GM08714 (cell line): ENCODE data around the gene RTL5.

Experiments
- H3K4me3 ChIP-seq: fragments of 200-500 bp; sonication (Bioruptor generic); 2 replicates; pipeline ENCODE4 v1.5.1; 2014; ENCODE audit warnings: mild to moderate bottlenecking, low read length, inconsistent platforms
- ZNF274 ChIP-seq: IDR thresholded peaks from 2 replicates; pipeline ENCODE4 v1.6.1; 2012; ENCODE audit warnings: mild to moderate bottlenecking, low read depth, low read length

The RTL5 gene

DNA sequence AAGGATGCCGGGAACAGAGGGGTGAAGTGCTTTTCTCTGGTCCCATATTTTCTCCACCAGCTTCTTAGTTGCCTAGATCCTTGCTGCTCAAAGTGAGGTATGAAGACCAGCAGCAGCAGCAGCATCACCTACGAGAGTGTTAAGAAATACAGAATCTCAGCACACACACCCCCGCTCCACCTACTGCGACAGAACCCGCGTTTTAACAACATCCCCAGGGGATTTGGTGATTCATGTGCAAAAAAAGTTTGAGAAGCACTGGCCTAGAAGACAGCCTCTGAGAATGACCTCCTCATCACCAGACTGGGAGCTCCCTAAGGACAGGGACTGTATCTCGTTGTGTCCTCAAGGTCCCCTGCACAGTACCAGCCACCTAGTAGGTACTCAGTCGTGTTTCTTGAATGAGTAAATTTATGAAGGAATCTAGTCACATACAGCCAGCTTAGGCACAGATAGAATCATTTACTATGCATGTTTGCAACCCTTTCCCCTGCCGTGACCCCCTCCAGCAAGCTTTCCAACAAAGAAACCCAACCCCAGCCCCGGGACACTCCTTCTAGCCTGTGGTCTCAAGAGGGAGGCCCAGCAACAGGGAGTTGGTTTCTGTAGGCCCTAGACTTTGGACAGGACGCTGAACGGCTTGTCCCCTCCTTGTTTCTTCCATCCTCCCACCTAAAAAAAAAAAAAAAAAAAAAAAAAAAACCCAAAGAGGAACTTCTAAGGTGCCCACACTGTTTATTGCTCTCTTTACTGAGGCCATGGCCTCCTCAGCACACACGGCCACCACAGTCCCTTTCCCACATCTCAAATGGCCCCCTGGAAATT is 21.5 kb downstream of the RTL5 start:
- H3K4me3 ChIP-seq: no peak overlapping the region
- TF ChIP-seq ZNF274: no peak

DNA sequence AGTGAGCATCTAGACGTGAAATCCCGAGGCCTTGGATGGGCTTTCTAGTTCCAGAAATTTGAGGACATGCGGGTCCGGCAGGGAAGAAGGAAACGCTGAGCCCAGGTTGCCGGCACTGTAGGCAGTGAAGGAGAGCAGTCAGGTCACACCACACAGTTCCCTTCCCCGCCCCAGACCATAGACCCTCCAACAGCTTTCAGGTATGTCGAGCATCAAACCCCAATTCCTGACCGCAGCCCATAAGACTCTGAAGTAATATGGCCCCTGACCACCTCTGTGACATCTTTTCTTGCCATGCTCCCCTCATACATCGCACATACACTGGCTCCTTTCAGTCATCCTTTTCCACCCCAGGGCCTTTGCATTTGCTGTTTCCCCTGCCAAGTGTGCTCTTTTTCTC is 23.0 kb downstream of the RTL5 start:
- TF ChIP-seq ZNF274: no peak
- H3K4me3 ChIP-seq: no peak overlapping the region

DNA sequence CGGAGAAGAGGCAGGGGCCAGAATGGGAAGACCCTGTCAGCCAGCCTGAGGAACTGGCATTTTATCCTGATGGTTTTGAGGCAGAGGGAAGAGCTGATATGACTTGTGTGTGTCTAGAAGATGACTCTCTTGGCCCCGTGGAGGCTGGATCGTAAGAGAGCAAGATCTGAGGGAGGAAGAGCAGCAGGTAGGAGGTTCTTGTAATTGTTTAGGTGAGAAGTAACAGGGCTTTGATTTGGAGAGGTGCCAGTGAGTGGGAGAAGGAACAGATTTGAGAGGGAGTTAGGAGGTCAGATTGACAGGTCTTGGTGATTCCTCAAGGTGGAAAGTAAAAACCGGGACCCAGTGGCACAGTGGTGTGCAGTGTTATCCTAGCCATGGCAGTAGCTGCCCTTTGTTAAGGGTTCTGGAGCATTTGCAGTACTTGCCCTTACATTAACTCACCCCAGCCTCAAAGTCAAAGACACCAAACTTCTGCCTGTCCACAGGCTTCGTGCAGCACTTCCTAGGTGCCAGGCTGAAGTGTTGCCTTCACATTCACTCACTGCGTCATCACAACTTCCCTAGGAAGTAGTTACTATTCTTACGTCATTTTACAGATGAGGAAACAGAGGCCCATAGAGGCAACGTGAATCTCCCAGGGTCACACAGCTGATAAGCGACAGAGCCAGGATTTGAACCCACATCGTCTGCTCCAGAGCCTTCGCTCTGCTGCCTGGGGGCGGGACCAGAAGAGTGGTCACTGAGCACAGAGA is 23.7 kb downstream of the RTL5 start:
- TF ChIP-seq ZNF274: no peak
- no peak overlapping the region for H3K4me3 ChIP-seq

DNA sequence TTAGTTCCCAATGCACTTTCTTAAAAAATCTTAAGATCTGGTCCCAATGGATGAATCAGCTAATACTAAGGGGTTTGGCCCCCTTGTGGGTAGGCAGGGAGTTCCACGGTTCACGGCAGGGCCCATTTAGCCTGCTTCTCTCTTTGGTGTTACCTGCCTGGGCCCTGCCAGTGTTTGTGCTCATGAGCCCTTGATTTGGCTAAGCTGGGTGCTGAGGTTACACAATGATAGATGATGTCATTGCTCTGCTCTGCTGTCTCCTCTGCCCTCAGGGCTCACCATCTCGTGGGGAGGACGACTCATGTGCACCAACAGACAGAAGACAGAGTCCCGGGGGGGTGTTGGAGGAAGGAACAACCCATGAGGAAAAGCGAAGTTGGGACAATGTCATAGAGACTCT is 24.4 kb downstream of the RTL5 start:
- no peak for TF ChIP-seq ZNF274
- no peak overlapping the region for H3K4me3 ChIP-seq

DNA sequence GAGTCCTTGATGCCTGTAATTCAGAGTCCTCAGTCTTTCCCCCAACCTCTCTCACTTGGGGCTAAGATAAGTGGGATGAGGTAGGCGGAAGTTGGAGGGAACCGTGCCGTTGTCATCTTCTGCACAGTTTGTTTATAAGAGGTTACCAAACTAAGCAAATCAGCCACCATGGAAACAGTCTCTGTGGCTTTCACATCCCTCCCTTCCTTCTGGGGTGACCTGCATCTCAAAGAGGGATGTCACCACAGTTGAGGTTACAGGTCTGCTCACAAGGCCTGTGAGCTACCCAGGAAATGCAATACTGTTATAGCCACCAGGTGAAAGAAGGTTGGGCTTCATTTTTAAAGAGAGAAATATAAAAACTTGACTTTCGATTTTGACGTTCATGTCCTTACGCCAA is 26.3 kb downstream of the RTL5 start:
- no peak for TF ChIP-seq ZNF274
- no peak overlapping the region for H3K4me3 ChIP-seq

DNA sequence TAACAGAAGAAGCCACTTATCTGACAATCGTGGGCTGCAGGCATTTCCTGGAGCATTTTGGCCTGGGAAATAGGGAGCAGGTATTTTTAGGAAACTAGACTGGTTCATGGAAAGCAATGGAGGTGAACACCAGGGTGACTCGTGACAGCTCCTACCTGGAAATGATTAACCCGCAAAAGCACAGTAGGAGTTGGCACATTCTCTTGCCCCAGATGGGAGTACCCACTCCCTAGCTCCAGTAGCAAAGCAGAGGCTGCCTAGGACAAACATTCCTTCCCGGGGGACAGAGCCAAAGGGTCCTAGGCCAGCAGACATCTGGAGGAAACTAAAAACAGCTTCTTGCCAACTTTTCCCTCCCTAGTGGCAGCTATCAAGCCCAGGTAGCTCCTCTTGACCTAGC is 29.0 kb downstream of the RTL5 start:
- no peak overlapping the region for H3K4me3 ChIP-seq
- no peak for TF ChIP-seq ZNF274

DNA sequence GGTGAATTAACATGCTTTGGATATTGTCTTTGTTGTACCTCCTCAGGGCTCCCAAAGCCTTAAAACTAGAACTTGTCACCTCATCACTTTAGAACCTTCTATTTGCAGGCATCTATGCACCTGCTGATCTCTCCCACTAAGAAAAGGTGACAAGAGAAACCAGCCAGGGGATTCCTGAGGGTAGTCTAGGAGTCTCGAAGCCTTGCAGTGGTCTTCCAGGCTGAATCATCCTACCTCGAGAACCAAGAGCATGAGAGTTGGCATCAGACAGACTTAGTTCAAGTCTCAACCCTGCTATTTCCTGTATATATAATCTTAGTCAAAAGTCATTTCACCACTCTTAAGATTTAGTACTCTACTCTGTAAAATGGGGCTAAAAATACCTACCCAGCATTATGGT is 29.6 kb downstream of the RTL5 start:
- no peak for TF ChIP-seq ZNF274
- H3K4me3 ChIP-seq: no peak overlapping the region

DNA sequence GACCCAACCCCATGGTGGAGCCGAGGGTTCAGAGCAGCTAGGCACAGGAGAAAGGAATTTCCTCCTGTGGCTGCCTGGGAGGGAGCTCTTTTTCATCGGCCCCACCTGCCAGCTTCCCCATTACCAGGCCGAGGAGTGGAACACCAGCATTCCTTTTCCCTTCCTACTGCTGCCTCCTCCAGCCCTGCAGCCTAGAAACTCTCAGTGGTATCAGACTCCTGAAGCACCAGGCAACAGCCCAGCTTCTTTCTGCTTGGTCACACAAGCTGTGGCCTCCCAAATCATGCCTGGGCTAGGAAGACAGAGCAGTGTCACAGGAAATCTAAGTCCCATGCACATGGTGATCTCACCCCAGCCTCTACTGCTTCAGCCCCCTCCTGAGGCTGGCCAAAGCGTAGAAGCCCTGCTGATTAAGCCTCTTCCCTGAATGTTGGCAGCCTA is 30.1 kb downstream of the RTL5 start:
- no peak for TF ChIP-seq ZNF274
- H3K4me3 ChIP-seq: no peak overlapping the region

DNA sequence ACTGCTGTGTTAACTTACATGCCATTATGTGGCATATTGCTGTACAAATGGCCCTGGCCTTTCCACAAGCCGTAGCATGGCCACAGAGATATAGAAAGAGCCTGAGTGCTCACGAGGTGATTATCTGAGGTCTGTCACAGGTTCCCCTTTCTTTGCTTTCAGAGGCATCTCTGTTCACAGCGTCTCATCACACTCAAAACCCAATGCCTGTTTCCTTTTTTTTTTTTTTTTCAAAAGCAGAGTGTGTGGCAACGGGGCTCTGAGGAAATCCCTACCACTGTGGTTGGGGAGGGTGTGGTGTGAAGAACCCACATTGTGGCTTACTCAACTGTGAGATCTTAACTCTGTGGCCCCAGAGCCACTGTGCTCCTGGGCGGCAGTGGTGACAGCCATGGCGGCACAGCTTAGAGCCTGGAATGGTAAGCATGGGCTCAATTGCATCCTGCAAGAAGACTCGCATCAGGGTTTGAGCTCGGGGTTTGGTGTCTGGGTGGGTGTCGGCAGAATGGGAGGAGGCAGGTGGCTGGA is 30.8 kb downstream of the RTL5 start:
- no peak overlapping the region for H3K4me3 ChIP-seq
- no peak for TF ChIP-seq ZNF274

DNA sequence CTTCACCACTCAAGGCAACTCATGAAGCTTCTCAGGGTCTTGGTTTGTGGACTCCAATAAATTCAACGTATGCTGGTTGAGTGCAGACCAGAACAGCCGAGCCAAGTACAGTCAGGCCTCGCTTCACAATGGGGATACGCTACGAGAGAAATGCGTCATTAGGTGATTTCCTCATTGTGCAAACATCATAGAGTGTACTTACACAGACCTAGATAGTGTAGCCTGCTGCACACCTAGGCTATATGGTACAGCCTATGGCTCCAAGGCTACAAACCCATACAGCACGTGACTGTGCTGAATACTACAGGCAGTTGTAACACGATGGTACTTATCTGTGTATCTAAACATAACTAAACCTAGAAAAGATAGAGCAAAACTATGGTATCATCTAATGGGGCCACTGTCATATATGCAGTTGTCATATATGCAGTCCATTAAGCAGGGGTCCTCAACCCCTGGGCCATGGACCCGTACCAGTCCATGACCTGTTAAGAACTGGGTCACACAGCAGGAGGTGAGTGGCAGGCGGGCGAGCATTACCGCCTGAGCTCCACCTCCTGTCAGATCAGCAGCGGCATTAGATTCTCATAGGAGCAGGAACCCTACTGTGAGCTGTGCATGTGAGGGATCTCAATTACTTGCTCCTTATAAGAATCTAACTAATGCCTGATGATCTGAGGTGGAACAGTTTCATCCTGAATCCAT is 31.5 kb downstream of the RTL5 start:
- TF ChIP-seq ZNF274: no peak
- no peak overlapping the region for H3K4me3 ChIP-seq

DNA sequence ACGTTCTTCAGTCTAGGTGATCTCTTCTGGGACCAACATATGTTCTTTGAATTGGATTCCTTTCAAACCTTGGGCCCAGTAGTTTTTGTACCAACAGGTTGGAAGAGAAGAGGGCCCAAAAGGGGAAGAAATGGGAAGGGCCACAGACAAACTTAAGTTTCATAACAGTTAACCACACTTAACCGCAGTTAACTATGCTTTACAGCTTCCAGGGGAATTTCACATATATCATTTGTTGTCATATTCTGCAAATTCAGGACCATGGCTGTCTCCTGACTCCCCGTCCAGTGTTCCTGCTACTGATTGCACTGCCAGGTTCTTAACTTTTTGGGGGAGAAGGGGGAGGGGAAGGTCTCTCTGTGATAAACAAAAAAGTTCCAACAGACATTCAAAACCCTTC is 34.6 kb downstream of the RTL5 start:
- TF ChIP-seq ZNF274: no peak
- no peak overlapping the region for H3K4me3 ChIP-seq

DNA sequence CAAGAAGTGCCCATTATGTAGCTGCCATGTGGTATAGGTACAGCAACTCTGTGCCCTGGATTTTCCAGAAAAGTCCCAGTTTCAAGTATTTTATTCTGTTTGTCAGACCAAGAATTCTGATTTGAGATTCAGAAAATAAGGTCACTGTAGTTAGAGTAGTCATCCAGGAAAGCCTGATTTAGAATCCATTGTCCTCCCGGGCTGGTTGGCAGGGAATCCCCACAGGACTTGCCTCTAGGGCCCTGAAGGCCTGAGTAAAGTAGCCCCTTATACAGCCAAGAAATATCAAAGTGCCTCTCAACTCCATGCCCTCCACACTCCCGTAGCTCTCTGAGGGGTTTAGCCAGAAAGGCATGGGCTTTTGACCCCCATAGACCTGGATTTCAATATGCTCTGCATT is 36.3 kb downstream of the RTL5 start:
- TF ChIP-seq ZNF274: no peak
- no peak overlapping the region for H3K4me3 ChIP-seq

DNA sequence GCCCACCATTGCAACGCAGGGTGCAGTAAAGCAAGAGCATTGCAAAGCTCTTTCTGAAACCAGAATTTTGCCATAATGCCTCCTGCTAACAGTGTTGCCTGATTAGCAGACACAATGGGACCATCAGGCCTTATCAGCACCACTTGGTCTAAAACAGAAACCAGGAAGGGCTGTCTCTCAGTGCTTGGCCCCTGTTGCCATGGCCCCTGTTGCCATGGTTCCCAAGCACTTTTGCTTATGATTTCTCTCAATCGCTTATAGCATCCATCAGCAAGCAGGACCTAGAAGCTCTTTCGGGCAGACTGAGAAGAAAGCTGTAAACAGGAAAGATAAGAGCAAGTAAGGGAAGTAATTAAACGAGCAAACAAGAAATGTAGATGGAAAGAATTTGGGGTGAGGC is 36.8 kb downstream of the RTL5 start:
- no peak overlapping the region for H3K4me3 ChIP-seq
- no peak for TF ChIP-seq ZNF274

DNA sequence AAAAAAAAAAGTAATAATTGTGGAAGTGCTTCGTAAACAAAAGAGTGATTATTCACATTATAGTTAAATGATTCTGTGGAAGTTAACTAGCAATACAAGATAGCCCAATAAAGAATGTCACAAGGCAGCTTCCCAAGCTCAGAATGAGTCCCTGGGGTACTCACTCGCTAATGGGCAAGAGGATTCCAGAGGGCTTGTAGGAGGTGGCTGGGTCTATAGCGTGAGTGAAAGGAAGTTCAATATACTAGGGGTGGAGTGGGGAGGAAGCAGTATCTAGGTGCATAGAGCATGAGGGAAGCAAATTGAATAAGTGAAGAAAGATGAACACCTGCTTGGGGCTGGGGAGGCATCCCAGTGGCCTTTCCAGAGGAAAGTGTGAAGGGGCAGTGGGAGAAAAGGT is 42.5 kb downstream of the RTL5 start:
- no peak for TF ChIP-seq ZNF274
- H3K4me3 ChIP-seq: no peak overlapping the region
